ENCODE results near the gene TSPAN3.
A peak's percentile ranks its signal among the peaks of the same experiment; 100 is the strongest.

The TSPAN3 gene

DNA sequence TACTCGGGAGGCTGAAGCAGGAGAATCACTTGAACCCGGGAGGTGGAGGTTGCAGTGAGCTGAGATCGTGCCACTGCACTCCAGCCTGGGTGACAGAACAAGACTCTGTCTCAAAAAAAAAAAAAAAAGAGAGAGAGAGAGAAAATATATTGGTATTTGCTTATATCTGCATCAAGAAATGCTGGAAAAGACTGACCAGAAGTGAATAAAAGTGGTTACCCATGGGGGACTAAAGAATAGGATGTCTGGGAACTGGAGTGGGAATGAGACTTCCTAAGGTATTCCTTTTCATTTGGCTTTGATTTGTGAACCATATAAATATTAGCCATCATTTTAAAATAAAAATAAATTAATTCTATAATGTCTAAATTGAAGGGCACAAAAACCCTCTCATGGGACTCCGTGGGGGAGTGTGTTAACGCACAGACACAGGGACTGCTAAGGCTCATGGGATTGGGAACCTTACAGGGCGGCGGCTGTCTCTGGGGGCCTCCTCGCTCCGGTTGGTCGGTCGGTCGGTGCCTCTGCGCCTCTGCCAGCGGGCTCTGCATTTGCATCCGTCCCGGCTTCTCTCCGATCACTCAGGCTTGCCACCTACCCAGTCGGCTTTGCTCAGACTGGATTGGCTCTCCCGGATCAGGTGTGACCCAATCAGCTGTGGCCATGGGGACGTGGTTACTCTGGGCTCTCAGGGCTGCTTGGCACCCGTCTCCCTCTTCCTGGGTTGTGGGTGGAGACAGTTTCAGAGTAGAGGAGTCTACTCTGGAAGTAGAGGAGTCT, 12.7 kb upstream of the TSPAN3 start:
- no peak for DNase-seq

DNA sequence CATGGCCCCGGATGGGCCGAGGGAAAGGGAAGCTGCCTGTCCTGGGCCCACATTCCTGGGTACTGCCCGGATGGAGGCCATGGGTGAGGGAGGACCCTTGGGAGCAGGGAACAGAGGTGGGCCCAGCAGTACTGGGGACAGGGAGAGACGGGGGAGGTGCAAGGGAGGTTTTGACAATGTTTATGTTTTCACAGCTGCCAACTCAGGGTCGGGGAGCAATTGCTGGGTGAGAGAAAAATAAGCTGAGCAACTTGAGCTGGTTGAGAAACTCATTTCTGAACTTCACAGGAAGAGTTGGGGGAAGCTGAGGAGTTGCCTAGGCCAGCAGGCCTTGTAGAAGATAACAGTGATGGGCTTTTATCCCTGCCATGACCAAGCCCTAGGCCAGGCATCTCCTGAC, 11.1 kb upstream of the TSPAN3 start:
- DNase-seq: no peak

DNA sequence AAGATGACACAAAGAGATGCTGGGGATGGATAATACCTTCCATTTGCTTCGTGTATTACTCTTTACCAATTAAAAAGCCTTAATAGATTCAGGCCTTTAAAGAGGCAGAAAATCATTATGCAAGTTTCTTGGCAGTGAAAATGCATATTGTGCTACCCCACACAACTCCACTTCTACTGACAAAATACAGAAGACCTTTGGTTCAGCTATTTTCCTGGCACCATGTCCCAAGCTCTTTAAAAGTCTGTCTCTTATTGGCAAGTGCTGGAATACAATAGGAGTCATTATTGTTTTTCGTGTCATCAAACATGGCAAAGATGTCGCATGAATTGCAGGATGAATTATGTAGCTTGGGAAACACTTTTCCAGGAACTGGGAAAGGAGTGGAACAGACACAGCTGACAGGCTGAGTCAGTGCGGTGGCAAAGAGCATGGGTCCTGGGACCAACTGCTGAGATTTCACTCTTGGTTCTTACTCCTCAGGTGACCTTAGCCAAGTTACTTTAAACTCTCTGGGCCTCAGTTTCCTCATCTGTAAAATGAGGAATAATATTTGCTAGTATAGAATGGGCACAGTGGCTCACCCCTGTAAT, 5.5 kb upstream of the TSPAN3 start:
- DNase-seq: no peak

DNA sequence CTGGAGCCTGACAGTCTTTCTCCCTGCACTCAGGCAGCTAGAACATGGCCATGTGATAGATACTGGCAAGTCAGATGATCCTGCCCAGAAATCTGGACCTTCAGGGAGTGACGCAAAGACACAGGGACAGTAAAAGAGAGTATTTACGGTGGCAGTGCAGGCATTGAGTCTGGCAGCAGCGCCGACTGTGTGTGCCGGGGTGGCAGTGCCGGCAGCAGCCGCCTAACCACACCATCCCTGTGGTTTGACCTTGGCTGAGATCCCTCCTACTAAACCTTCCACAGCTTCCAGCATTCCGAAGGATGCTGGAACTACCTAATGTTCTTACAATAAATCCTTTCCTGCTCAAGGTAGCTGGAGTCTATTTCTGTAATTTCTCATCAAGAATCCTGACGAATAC, 4.6 kb upstream of the TSPAN3 start:
- DNase-seq: no peak

DNA sequence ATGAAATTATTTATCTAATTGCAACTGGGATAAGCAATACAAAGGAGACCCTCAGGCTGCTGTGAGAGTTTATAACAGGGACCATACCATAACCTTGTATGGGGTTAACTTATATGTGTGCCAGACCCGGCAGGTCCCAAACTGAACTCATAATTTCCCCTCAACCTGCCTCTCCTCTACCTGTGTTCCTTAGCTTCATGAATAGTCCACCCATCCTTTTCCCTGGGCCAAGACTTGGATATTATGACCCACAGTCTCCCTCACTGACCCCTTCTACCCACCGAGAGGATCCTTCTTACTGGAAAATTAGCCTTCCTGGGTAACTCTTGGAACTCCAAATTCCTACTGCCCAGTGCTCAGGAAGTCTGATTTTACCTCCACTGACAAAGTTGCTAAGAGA, 3.4 kb upstream of the TSPAN3 start:
- no peak for DNase-seq

DNA sequence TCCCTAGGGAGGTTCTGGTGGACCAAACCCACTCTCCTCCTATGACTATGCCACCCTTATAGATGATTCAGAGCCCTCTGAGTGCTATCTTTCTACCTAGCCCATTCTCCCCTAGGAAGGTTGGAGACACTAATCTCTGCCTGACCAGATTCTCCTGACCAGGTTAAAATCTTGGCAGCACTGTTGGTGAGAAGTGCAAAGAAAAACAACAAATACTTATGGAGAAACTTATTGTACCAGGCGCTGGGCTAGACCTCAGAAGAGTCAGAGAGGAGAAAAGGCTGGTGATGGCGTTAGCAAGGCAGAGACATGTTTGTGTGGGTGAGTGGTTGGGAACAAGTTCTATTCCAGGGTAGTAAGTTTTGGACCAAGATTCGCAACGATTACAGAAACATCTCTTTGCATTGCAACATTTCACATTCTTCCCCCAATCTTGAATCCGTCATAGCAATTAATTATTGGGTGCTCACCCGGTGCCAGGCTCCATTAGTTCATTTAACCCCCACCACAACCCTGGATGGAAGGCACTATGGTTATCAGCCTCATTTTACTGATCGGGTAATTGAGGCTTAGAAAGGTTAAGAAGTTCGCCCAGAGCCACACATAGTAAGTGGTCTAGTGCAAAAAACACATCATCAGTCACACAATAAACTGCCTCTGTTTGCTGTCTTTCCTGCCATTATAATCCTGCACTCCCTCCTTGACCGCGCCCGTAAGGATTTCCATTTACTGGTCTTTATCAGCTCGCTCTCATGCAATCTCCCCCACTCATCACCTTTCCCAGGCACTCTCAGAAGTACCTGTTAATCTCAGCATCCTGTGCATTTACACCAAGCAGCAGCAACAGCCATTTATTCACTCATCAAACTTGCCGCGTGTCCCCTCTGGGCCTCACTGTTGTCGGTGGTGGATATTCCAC, 655 bp upstream of the TSPAN3 start:
- no peak for DNase-seq

DNA sequence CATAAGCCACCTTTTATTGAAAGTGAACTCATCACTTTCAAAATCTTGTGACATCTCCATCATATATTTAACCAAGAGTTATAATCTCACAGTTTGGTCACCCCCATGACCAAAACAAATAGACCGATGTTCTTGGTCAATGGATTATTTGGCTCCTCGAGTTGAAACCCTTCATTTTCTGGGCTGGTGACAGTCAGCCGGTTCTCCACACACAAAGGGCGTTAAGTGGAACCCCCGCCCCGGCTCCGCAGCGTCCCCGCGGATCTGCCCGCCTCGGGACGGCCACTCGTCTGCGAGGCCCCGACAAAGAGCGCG, 772 bp downstream of the TSPAN3 start:
- DNase-seq: no peak

DNA sequence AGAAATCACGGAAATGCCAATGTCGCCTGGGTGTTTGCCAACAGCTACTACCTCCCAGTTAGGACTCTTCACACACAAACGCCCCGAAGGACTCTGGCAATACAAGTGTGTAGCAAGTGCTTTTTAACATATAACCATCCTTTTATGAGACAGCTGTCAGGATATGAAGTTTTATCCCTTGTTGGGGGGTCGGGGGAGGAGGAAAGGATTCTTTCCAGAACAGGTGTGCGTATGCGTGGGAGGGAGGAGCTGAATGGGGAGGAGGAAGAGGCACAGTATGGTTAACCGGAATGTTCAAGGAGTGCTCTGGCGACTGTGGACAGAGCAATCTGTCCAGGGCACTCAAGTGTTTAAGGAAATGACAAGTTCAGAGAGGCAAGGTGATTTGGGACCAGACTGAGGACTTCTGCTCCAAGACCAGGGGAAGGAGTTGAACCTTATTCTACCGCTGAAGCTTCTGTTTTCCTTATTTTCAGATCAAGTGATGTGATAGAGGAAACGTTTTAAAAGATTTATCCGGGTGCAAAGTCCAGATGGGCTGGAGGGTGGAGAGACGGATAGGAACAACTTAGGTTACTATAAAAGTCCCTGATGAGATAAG, 1.3 kb downstream of the TSPAN3 start:
- peak in 1 of 2 experiments; percentile 39 for DNase-seq

DNA sequence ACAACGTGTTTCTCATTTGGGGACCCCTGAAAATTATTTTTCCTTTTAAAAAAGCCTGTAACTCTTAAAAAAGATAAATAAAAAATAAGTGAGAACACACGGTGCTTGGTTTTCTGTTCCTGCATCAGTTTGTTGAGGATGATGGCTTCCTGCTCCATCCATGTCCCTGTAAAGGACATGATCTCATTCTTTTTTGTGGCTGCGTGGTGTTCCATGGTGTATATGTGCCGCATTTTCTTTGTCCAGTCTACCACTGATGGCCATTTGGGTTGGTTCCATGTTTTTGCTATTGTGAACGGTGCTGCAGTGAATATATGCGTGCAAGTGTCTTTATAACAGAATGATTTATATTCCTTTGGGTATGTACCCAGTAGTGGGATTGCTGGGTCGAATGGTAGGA, 2.3 kb downstream of the TSPAN3 start:
- no peak for DNase-seq

DNA sequence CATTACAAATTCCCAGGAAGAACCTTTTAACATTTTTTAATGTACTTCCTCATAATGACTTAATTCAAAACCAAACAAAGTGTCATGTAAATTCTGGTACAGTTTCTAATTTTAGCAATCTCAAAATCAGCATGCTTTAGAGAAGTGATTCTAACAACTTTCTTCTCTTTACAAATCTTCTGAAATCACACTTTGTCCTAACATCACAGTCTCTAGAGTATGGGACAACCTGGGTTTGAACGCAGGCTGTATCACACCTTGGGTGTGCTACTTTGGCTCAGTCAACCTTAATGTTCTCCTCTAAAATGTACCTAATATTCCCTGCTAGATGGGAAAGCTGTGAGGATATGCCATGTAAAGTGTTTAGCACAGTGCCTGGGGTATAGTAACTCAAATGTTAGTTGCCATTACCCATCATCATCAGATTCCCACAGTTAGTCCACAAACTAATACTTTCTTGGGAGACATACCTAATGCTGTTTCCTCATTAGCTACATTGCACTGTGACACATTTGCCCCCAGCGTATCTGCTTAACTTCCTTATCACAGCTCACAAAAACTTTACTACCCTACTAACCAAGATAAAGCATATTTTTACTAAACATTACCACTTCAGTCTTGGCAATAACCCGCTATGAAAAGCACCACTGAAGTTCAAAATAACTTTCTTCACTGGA, 3.1 kb downstream of the TSPAN3 start:
- no peak for DNase-seq

DNA sequence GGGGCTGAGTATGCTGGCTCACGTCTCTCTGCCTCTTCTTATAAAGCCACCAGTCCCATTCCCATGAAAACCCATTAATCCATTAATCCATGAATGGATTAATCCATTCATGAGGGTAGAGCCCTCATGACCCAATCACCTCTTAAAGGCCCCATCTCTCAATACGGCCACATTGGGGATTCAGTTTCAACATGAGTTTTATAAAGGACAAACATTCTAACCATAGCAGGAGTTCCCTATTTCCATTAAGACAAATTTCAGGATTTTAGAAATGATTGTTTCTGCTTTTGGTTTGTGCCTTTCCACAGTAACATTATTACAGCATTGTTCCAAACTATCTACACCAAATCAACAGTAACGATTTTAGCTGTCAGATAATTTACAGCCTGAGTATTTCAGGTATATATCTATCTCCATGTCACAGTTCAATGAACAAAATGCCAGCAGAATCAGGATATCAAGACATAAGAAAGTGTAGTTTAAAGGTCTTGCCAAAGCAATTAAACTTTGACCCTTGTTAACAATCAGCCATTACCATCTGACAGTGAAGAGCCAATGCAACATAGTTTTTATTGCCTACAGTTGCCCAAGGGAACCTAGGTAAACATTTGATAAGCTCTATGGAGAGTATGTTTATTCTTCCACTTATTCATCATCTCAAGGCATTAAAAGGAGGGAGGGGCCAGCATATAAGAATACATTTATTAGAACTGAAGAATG, 3.8 kb downstream of the TSPAN3 start:
- DNase-seq: no peak

DNA sequence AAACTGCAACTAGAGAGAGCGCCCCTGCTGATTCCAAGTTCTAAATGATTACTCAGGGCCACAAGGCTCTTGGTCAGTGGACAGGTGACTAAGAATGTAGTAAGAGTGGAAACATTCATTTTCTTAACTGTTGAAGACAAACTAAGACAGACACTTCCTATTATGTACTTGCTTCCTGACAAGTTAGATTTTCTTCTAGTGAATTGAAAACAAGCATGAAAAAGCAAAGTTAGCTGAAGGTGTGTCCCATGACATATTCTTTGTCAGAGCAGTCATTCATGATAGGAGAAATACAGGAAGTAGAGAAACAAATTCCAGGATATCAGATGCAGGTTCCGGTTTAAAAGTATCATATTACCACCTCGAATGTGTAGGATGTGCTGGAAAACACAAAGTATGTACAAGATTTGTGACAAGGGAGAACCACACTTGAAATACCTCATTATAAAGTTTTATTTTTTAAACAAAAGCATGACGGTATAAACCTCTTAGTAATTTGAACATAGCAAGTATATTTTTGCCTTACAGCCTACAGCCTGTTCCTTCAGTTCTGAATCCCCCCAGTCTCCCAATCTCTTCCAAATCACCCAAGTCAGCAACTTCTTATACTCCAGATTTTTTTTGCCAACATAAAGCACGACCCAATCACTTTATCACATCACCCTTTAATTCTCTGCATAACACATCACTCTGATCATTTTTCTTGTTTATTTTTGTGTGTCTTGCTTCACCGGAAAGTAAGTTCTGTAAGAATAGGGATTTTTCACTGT, 6.2 kb downstream of the TSPAN3 start:
- DNase-seq: no peak

DNA sequence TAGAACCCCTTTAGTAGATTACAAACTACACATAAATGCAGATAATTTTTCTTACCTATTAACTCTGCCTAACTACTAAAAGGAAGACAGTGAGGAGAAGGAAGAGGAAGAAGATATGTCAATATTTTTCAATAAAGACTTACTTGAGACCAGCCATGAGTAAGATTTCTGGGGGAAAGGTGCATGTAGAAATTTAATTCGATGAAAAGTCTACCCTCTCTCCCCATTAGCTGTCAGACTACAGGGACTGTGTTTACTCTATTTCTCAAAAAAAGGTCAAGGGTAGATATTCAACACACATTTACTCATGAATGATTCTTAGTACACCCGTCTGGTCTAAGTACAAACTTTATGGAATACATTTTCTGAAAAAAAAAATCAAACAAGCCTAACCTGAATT, 6.8 kb downstream of the TSPAN3 start:
- DNase-seq: no peak

DNA sequence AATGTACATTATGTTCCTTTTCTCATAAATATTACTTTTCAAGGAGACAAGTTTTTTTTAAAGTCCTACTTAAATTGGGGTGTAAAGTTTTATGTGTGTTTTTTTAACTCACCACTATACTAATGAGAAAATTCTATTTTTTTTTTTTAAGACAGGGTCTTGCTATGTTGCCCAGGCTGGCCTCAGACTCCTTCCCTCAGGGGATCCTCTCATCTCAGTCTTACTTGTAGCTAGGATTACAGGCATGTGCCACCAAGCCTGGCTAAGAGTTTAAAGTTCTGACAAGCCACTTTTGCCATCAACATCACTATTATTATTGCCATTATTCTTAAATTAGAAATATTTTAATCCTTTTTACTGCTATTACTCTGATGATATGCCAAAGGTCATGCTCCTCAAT, 7.7 kb downstream of the TSPAN3 start:
- no peak for DNase-seq

DNA sequence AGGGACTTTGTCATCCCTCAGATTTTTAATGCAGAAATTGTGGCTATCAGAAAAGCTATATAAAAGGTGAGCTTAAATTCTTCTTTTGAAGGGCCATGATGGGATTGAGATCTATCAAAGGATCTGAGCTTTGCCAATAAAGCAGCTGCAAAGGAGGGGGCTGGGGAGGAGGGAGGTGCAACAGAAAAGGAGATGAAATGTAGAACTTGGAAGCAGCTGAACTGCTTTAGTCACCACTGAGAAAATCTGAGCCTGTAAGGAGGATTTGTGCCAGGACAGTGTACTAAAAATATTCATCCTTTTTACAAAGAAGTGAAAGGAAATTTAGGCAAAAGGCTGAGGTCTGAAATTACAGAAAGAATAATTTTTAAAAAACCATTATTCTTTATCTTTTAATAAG, 10.4 kb downstream of the TSPAN3 start:
- no peak for DNase-seq

DNA sequence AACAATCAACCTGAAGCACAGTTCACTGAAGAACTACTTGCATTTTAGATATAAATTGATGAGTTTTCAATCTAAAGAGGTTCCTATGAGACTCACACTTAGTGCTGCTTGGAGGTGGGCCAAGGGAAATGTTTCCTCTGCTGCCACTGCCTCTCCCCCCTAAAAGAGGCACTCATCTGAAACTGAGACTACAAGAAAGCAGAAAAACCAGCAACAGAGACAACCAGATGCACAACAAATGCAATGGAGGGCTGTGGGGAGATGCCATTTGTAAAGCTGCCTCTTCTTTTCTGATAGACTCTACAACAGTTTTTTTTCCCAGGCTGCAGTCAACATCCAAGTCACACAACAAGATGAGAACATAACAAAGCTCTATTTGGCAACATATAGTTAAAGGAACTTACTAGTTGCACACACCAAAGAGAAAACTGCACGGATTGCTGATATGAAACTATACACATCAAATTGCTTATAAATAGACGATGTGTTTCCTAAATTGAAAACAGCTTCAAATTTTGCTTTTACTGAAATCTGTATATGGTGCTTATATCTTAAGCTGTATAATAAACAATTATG, 11.0 kb downstream of the TSPAN3 start:
- DNase-seq: no peak

DNA sequence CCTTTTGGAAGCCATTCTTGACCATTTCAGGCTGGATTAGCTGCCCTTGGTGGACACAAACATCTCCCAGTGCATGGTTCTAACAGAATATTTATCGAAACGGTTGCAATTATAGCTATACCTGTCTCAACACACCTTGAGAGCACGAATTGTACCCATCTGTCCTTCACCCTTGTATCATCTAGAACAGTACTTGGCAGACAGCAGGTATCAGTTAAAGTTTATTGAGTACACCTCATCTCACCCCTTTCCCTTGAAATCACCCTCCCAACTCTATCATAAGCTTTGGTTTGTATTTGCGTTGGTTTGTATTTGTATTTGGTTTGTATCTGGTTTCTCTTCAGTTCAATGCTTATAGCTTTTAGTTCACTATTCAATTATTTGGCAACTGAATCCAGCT, 12.4 kb downstream of the TSPAN3 start:
- no peak for DNase-seq

DNA sequence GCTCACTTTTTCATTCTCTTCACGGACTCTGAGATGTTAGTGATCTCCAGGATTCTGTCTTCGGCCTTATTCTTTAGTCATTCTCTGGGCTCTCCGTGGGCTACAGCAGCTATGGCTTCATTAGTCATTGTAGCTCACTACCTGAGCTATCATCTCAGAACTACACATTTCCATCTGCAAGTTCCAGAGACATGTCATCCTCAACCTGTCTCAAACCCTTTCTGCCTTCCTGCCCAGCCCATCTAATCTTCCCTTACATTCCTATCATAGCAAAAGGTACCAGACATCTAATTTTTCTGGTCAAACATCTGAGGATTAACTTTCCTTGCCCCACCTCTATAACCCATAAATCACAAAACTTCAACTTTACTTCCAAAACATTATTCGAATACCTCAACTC, 13.2 kb downstream of the TSPAN3 start:
- no peak for DNase-seq

DNA sequence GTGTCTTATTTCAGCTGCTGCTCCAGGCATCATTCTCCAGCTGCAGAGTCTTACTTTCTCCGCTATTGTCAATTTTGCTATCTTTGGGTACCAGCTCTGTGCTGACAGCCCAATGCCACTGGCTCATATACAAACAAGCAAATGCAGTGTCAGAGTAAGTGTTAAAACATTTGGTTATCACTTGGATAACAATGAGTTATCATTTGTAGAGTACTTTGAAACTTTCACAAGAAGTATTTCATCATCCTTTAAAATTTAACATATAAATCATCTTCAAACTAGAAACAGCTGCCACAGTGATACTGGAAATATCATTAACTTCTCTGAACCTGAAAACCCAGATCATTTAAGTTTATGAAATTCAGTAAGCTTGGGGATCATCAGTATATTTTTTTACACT, 13.8 kb downstream of the TSPAN3 start:
- no peak for DNase-seq

DNA sequence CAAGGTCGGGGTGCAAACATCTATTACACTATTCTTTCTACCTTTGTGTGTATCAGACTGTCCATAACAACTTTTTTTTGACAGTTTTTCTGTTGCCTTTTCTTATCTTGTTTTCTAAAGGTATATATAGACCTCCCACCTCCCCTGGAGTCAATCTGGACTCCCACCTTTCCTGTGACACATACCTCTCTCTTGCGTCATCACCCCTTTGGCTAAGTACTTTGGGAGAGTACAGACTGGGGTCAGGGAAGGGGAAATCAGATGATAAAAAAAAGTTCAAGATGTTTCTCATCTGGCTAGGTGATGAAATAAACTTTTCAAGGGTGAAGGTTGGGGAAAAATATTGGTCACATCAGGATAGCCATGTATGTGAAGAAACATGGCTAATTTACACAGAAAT, 17.2 kb downstream of the TSPAN3 start:
- DNase-seq: no peak

DNA sequence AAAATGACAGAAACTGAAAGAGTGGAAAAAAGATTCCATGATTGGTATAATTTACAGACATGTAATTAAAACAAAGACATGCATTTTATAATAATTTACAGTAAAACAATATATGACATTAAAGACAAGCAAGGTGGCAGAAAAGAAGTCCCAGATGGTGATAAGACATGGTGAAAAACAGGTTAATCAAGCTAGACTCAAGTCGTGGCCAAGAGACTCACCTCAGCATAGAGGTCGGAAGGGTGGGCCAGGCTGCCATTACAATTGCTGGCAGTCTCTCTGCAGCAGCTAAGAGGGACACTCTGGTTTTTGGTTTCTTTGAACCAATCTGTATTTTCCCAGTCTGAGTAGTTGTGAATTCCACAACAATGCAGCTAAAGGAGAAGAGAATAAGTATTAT, 18.4 kb downstream of the TSPAN3 start:
- DNase-seq: no peak

Measured in Kasumi-1 (cell line).